Measurements from ENCODE around the gene CPLX4.
A peak's percentile ranks its signal among the peaks of the same experiment; 100 is the strongest.

The CPLX4 gene

GRCh38 chr18:59318460-59319050 is at the start of gene CPLX4:
Gene CPLX4, minus strand, starts transcription at chr18:59318649. Its CDS starts 187 bp downstream, at chr18:59318462.
- Histone ChIP-seq H3K9ac (ENCODE audit: low read length) (no peak within 1 kb of the TSS), H3K27me3 (ENCODE audit: control insufficient read depth, insufficient read depth, low read length) (no peaks in the 10 kb centered on the region), H3K9me3 (ENCODE audit: control insufficient read depth, low read length) (no peaks in the 10 kb centered on the region), H3K4me1 (ENCODE audit: control insufficient read depth, insufficient read depth, low read length) (no peaks in the 10 kb centered on the region), H3K36me3 (ENCODE audit: control insufficient read depth, insufficient read depth, low read length) (no peaks in the 10 kb centered on the region), H3K4me3 (ENCODE audit: low read length) (no peak within 1 kb of the TSS)

- H3K9me3 ChIP-seq (ENCODE audit: control insufficient read depth, low read length), result no peaks in the 10 kb centered on the region
- no peaks in the 10 kb centered on the region for H3K4me1 ChIP-seq (ENCODE audit: control insufficient read depth, insufficient read depth, low read length)
- H3K4me3 ChIP-seq (ENCODE audit: low read length), result no peak overlapping the region
- no peak overlapping the region for H3K9ac ChIP-seq (ENCODE audit: low read length)
- no peaks in the 10 kb centered on the region for H3K27me3 ChIP-seq (ENCODE audit: control insufficient read depth, insufficient read depth, low read length)
- H3K36me3 ChIP-seq (ENCODE audit: control insufficient read depth, insufficient read depth, low read length), result no peaks in the 10 kb centered on the region
These were observed 41.9 kb upstream of the CPLX4 start for GRCh38 chr18:59360381-59360780.

- Histone ChIP-seq H3K4me1 (ENCODE audit: control insufficient read depth, insufficient read depth, low read length) (no peaks in the 10 kb centered on the region), H3K9me3 (ENCODE audit: control insufficient read depth, low read length) (no peaks in the 10 kb centered on the region), H3K4me3 (ENCODE audit: low read length) (no peak overlapping the region), H3K36me3 (ENCODE audit: control insufficient read depth, insufficient read depth, low read length) (no peaks in the 10 kb centered on the region), H3K9ac (ENCODE audit: low read length) (no peak overlapping the region), H3K27me3 (ENCODE audit: control insufficient read depth, insufficient read depth, low read length) (no peaks in the 10 kb centered on the region)
These were observed 41.1 kb upstream of the CPLX4 start for GRCh38 chr18:59359576-59359952.

- H3K4me1 ChIP-seq (ENCODE audit: control insufficient read depth, insufficient read depth, low read length), result no peaks in the 10 kb centered on the region
- H3K27me3 ChIP-seq (ENCODE audit: control insufficient read depth, insufficient read depth, low read length), result no peaks in the 10 kb centered on the region
- no peaks in the 10 kb centered on the region for H3K9me3 ChIP-seq (ENCODE audit: control insufficient read depth, low read length)
- H3K9ac ChIP-seq (ENCODE audit: low read length), result peak within 1 kb of the TSS; percentile 86
- peak within 1 kb of the TSS; percentile 83 for H3K4me3 ChIP-seq (ENCODE audit: low read length)
- H3K36me3 ChIP-seq (ENCODE audit: control insufficient read depth, insufficient read depth, low read length), result no peaks in the 10 kb centered on the region
These were observed 40.5 kb upstream of the CPLX4 start, which contains the start of gene LMAN1 for GRCh38 chr18:59358712-59359575. Gene LMAN1, minus strand, starts transcription at chr18:59359265. Its CDS starts 21 bp downstream, at chr18:59359244.

- Histone ChIP-seq H3K4me3 (ENCODE audit: low read length) (peak overlapping the region; percentile 83), H3K27me3 (ENCODE audit: control insufficient read depth, insufficient read depth, low read length) (no peaks in the 10 kb centered on the region), H3K9me3 (ENCODE audit: control insufficient read depth, low read length) (no peaks in the 10 kb centered on the region), H3K9ac (ENCODE audit: low read length) (peak overlapping the region; percentile 86), H3K4me1 (ENCODE audit: control insufficient read depth, insufficient read depth, low read length) (no peaks in the 10 kb centered on the region), H3K36me3 (ENCODE audit: control insufficient read depth, insufficient read depth, low read length) (no peaks in the 10 kb centered on the region)
These were observed 39.9 kb upstream of the CPLX4 start for GRCh38 chr18:59358414-59358711.

GRCh38 chr18:59357928-59358327 is 39.5 kb upstream of the CPLX4 start:
- no peaks in the 10 kb centered on the region for H3K36me3 ChIP-seq (ENCODE audit: control insufficient read depth, insufficient read depth, low read length)
- H3K4me3 ChIP-seq (ENCODE audit: low read length), result peak overlapping the region; percentile 83
- no peaks in the 10 kb centered on the region for H3K9me3 ChIP-seq (ENCODE audit: control insufficient read depth, low read length)
- no peaks in the 10 kb centered on the region for H3K27me3 ChIP-seq (ENCODE audit: control insufficient read depth, insufficient read depth, low read length)
- peak overlapping the region; percentile 86 for H3K9ac ChIP-seq (ENCODE audit: low read length)
- H3K4me1 ChIP-seq (ENCODE audit: control insufficient read depth, insufficient read depth, low read length), result no peaks in the 10 kb centered on the region

GRCh38 chr18:59354731-59355130 is 36.3 kb upstream of the CPLX4 start:
- Histone ChIP-seq H3K9me3 (ENCODE audit: control insufficient read depth, low read length) (no peaks in the 10 kb centered on the region), H3K9ac (ENCODE audit: low read length) (no peak overlapping the region), H3K36me3 (ENCODE audit: control insufficient read depth, insufficient read depth, low read length) (peaks cover 5% of the 10 kb centered on the region), H3K4me3 (ENCODE audit: low read length) (no peak overlapping the region), H3K4me1 (ENCODE audit: control insufficient read depth, insufficient read depth, low read length) (no peaks in the 10 kb centered on the region), H3K27me3 (ENCODE audit: control insufficient read depth, insufficient read depth, low read length) (no peaks in the 10 kb centered on the region)

- H3K27me3 ChIP-seq (ENCODE audit: control insufficient read depth, insufficient read depth, low read length), result no peaks in the 10 kb centered on the region
- peaks cover 5% of the 10 kb centered on the region for H3K36me3 ChIP-seq (ENCODE audit: control insufficient read depth, insufficient read depth, low read length)
These were observed 34.7 kb upstream of the CPLX4 start for GRCh38 chr18:59353079-59353680.

GRCh38 chr18:59352250-59352855 is 33.9 kb upstream of the CPLX4 start:
- no peak overlapping the region for H3K9ac ChIP-seq (ENCODE audit: low read length)
- peaks cover 5% of the 10 kb centered on the region for H3K36me3 ChIP-seq (ENCODE audit: control insufficient read depth, insufficient read depth, low read length)
- no peaks in the 10 kb centered on the region for H3K27me3 ChIP-seq (ENCODE audit: control insufficient read depth, insufficient read depth, low read length)
- no peaks in the 10 kb centered on the region for H3K4me1 ChIP-seq (ENCODE audit: control insufficient read depth, insufficient read depth, low read length)
- no peaks in the 10 kb centered on the region for H3K9me3 ChIP-seq (ENCODE audit: control insufficient read depth, low read length)
- H3K4me3 ChIP-seq (ENCODE audit: low read length), result no peak overlapping the region

More at GRCh38 chr18:59353079-59353680, 34.7 kb upstream of the CPLX4 start:
- Histone ChIP-seq H3K9ac (ENCODE audit: low read length) (no peak overlapping the region), H3K4me1 (ENCODE audit: control insufficient read depth, insufficient read depth, low read length) (no peaks in the 10 kb centered on the region), H3K4me3 (ENCODE audit: low read length) (no peak overlapping the region), H3K9me3 (ENCODE audit: control insufficient read depth, low read length) (no peaks in the 10 kb centered on the region)

- H3K36me3 ChIP-seq (ENCODE audit: control insufficient read depth, insufficient read depth, low read length), result peaks cover 5% of the 10 kb centered on the region
These were observed 27.1 kb upstream of the CPLX4 start for GRCh38 chr18:59345556-59345955.

GRCh38 chr18:59344996-59345395 is 26.5 kb upstream of the CPLX4 start:
- H3K9ac ChIP-seq (ENCODE audit: low read length), result no peak overlapping the region
- H3K4me3 ChIP-seq (ENCODE audit: low read length), result no peak overlapping the region
- no peaks in the 10 kb centered on the region for H3K27me3 ChIP-seq (ENCODE audit: control insufficient read depth, insufficient read depth, low read length)
- no peaks in the 10 kb centered on the region for H3K4me1 ChIP-seq (ENCODE audit: control insufficient read depth, insufficient read depth, low read length)
- H3K36me3 ChIP-seq (ENCODE audit: control insufficient read depth, insufficient read depth, low read length), result peaks cover 5% of the 10 kb centered on the region
- no peaks in the 10 kb centered on the region for H3K9me3 ChIP-seq (ENCODE audit: control insufficient read depth, low read length)

More at GRCh38 chr18:59345556-59345955, 27.1 kb upstream of the CPLX4 start:
- Histone ChIP-seq H3K27me3 (ENCODE audit: control insufficient read depth, insufficient read depth, low read length) (no peaks in the 10 kb centered on the region), H3K4me1 (ENCODE audit: control insufficient read depth, insufficient read depth, low read length) (no peaks in the 10 kb centered on the region), H3K4me3 (ENCODE audit: low read length) (no peak overlapping the region), H3K9ac (ENCODE audit: low read length) (no peak overlapping the region), H3K9me3 (ENCODE audit: control insufficient read depth, low read length) (no peaks in the 10 kb centered on the region)

GRCh38 chr18:59343926-59344325 is 25.5 kb upstream of the CPLX4 start:
- Histone ChIP-seq H3K4me3 (ENCODE audit: low read length) (no peak overlapping the region), H3K4me1 (ENCODE audit: control insufficient read depth, insufficient read depth, low read length) (no peaks in the 10 kb centered on the region), H3K36me3 (ENCODE audit: control insufficient read depth, insufficient read depth, low read length) (peaks cover 5% of the 10 kb centered on the region)

More at GRCh38 chr18:59343926-59344325, 25.5 kb upstream of the CPLX4 start:
- H3K9me3 ChIP-seq (ENCODE audit: control insufficient read depth, low read length), result no peaks in the 10 kb centered on the region
- H3K27me3 ChIP-seq (ENCODE audit: control insufficient read depth, insufficient read depth, low read length), result no peaks in the 10 kb centered on the region
- H3K9ac ChIP-seq (ENCODE audit: low read length), result no peak overlapping the region

Data from mucosa of stomach (tissue), 1 donor.